ENCODE measurements around the gene ACSF2.

The ACSF2 gene

DNA sequence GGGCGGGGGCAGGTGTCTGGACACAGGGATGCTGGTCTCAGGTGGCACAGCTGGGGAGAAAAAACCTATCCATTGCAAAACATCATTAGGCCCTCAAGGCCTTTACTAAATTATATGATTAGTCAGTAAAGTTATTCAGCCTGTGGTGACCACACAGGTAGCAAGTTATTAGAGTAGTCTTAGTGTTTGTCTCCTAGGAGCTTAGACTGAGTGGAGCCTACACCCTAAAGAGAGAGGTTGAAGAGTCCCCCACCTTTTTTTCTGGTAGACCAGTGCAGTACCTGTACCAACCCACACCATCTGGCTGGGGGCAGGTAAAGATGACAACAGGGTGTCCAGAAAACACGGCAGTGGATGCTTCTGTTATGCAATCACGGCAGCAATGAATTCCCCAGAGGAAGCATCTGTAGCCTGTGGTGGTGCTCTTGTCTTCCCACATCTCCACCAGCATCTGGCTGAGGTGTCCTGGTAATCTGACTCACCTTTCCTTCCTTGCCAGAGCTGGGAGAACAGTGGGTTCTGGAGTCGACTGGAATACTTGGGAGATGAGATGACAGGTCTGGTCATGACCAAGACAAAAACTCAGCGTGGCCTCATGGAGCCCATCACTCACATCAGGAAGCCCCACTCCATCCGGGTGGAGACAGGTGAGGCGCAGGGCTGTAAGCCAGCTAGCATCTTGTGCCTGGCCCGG, 93.3 kb downstream of the ACSF2 start:
- H3K4me3 ChIP-seq (ENCODE audit: low read depth, low read length): no peak overlapping the region
- TF ChIP-seq, protein P1, sequence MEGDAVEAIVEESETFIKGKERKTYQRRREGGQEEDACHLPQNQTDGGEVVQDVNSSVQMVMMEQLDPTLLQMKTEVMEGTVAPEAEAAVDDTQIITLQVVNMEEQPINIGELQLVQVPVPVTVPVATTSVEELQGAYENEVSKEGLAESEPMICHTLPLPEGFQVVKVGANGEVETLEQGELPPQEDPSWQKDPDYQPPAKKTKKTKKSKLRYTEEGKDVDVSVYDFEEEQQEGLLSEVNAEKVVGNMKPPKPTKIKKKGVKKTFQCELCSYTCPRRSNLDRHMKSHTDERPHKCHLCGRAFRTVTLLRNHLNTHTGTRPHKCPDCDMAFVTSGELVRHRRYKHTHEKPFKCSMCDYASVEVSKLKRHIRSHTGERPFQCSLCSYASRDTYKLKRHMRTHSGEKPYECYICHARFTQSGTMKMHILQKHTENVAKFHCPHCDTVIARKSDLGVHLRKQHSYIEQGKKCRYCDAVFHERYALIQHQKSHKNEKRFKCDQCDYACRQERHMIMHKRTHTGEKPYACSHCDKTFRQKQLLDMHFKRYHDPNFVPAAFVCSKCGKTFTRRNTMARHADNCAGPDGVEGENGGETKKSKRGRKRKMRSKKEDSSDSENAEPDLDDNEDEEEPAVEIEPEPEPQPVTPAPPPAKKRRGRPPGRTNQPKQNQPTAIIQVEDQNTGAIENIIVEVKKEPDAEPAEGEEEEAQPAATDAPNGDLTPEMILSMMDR (IDR thresholded peaks at IDR 0.05; ENCODE audit: insufficient read depth, low read depth, low read length, missing control alignments): no peak
- no peak for DNase-seq (ENCODE audit: low read depth)

- TF ChIP-seq, protein P1 (IDR thresholded peaks at IDR 0.05; ENCODE audit: insufficient read depth, low read depth, low read length, missing control alignments): no peak
- peak; percentile 31 for DNase-seq (ENCODE audit: low read depth)
- no peak overlapping the region for H3K4me3 ChIP-seq (ENCODE audit: low read depth, low read length)
Measured at GRCh38 chr17:50520483-50520882, 94.5 kb downstream of the ACSF2 start.

- H3K4me3 ChIP-seq (ENCODE audit: low read depth, low read length): no peak overlapping the region
- TF ChIP-seq, protein P1 (IDR thresholded peaks at IDR 0.05; ENCODE audit: insufficient read depth, low read depth, low read length, missing control alignments): no peak
- DNase-seq (ENCODE audit: low read depth): no peak
Measured at GRCh38 chr17:50521514-50521913, 95.5 kb downstream of the ACSF2 start.

DNA sequence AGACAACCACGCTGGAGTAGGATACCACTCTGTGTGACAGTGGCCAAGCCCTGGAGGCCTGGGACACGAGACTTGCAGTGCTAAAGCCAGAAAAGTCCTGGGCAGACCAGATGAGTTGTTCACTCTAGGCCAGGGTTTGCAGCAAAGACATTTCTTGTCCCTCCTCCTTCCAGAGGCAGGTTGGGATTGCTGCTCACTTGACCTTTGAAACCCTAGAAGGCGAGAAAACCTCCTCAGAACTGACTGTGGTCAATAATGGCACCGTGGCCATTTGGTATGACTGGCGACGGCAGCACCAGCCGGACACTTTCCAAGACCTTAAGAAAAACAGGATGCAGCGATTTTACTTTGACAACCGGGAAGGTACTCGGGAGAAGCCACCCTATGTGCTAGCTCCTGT, 96.7 kb downstream of the ACSF2 start:
- TF ChIP-seq, protein P1 (IDR thresholded peaks at IDR 0.05; ENCODE audit: insufficient read depth, low read depth, low read length, missing control alignments): no peak
- no peak overlapping the region for H3K4me3 ChIP-seq (ENCODE audit: low read depth, low read length)
- no peak for DNase-seq (ENCODE audit: low read depth)

DNA sequence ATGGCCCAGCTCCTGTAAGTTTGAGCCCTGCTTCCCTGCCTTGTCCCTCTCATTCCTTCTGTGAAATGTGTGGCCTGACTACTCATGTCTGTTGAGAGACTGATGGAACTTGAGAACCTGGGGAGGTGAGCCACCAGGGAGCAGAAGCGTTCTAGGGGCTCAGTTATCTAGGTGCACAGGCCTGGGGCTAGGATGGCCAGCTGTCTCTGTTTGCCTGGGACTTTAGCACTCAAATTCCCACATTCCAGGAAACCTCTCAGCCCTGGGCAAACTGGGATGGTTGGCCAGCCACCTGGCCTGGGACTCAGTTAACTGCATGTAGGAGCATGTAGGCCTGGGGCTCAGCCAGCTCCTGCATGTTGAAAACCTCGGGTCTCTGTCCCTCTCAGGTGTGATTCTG, 97.2 kb downstream of the ACSF2 start:
- no peak for DNase-seq (ENCODE audit: low read depth)
- TF ChIP-seq, protein P1 (IDR thresholded peaks at IDR 0.05; ENCODE audit: insufficient read depth, low read depth, low read length, missing control alignments): no peak
- no peak overlapping the region for H3K4me3 ChIP-seq (ENCODE audit: low read depth, low read length)

Data from GM12865 (cell line).